WTC11 (cell line): ENCODE results near the gene KCNT2.

Experiments
- CTCF ChIP-seq: fragments of 200-600 bp; IDR thresholded peaks from 2 replicates; pipeline ENCODE4 v1.8.0; 2022; ENCODE audit warnings: antibody characterized with exemption
- ESRRA ChIP-seq: sonication (generic); formaldehyde crosslinking; IDR thresholded peaks from 2 replicates; pipeline ENCODE4 v1.8.1; 2022; ENCODE audit warnings: mild to moderate bottlenecking, missing genetic modification reagents, borderline replicate concordance
- FOXJ3 ChIP-seq: sonication (generic); formaldehyde crosslinking; IDR thresholded peaks from 2 replicates; pipeline ENCODE4 v1.9.0; 2021; ENCODE audit warnings: missing genetic modification reagents, mild to moderate bottlenecking, borderline replicate concordance
- JUN ChIP-seq: sonication (generic); formaldehyde crosslinking; IDR thresholded peaks from 2 replicates; pipeline ENCODE4 v1.8.0; 2023; ENCODE audit warnings: mild to moderate bottlenecking, missing genetic modification reagents
- ZNF671 ChIP-seq: fragments of 250-450 bp; sonication (Bioruptor Pico); IDR thresholded peaks from 2 replicates; pipeline ENCODE4 v1.8.0; 2021; ENCODE audit warnings: mild to moderate bottlenecking
- TF ChIP-seq, protein P1 (sequence below): sonication (generic); formaldehyde crosslinking; IDR thresholded peaks from 2 replicates; pipeline ENCODE4 v1.8.1; 2022; ENCODE audit warnings: mild to moderate bottlenecking, moderate library complexity, missing genetic modification reagents
- TF ChIP-seq, protein P2 (sequence below): sonication (generic); formaldehyde crosslinking; IDR thresholded peaks from 2 replicates; pipeline ENCODE4 v1.8.1; 2023; ENCODE audit warnings: mild to moderate bottlenecking, missing genetic modification reagents, moderate library complexity

GRCh38 chr1:196255762-196256161 is 352.5 kb downstream of the KCNT2 start:
- TF ChIP-seq CTCF (no peak), FOXJ3 (no peak), ZNF671 (CRISPR knock-in tag) (no peak), ESRRA (CRISPR knock-in tag) (no peak), JUN (CRISPR knock-in tag) (no peak)
- TF ChIP-seq, protein P1, sequence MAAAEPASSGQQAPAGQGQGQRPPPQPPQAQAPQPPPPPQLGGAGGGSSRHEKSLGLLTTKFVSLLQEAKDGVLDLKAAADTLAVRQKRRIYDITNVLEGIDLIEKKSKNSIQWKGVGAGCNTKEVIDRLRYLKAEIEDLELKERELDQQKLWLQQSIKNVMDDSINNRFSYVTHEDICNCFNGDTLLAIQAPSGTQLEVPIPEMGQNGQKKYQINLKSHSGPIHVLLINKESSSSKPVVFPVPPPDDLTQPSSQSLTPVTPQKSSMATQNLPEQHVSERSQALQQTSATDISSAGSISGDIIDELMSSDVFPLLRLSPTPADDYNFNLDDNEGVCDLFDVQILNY, result no peak
- TF ChIP-seq, protein P2, sequence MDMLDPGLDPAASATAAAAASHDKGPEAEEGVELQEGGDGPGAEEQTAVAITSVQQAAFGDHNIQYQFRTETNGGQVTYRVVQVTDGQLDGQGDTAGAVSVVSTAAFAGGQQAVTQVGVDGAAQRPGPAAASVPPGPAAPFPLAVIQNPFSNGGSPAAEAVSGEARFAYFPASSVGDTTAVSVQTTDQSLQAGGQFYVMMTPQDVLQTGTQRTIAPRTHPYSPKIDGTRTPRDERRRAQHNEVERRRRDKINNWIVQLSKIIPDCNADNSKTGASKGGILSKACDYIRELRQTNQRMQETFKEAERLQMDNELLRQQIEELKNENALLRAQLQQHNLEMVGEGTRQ (CRISPR knock-in tag), result no peak
